Right atrium auricular region (tissue), 2 donors: ENCODE measurements around the gene MLH1. TPM values are rescaled to one million over a fixed set of nuclear protein-coding genes. Genes with fewer than 3 reads are reported as not detected.

Experiments
- DNase-seq: peaks from one replicate; pipeline ENCODE4 v3.0.0-alpha.2; 2019; ENCODE audit warnings: low spot score
- H3K27ac ChIP-seq, 2 donors: fragments of 200-600 bp; sonication (generic); 1 replicate in 1 of 2; 2 replicates in 1 of 2; pipeline ENCODE4 v1.5.1; 2016 to 2019
- H3K27me3 ChIP-seq, 2 donors: fragments of 200-600 bp; sonication (generic); one replicate each; pipeline versions ENCODE4 v1.5.1 to v1.6.0; 2017 to 2019
- H3K36me3 ChIP-seq: fragments of 200-600 bp; sonication (generic); one replicate; pipeline ENCODE4 v1.5.1; 2016
- H3K4me1 ChIP-seq, 2 donors: fragments of 200-600 bp; sonication (generic); one replicate each; pipeline versions ENCODE4 v1.5.1 to v1.6.0; 2017 to 2019
- H3K4me3 ChIP-seq, 2 donors: fragments of 200-600 bp; sonication (generic); 1 replicate in 1 of 2; 2 replicates in 1 of 2; pipeline ENCODE4 v1.5.1; 2017 to 2019; ENCODE audit warnings: mild to moderate bottlenecking in 1 of 2, moderate library complexity in 1 of 2
- H3K9me3 ChIP-seq, 2 donors: fragments of 200-600 bp; sonication (generic); one replicate each; pipeline ENCODE4 v1.5.1; 2019
- total RNA-seq, 2 donors: library from RNA; depleted of rRNA; stranded (reverse); fragments of >200 nt; gene quantifications; one replicate each; pipeline ENCODE4 v1.1.0, GENCODE V29; 2016
- TF ChIP-seq, protein P1 (sequence below), 2 donors: fragments of 200-600 bp; sonication (generic); IDR thresholded peaks; one replicate each; pipeline ENCODE4 v1.5.1; 2019; ENCODE audit warnings: antibody characterized with exemption in 2 of 2

The MLH1 gene
- total RNA-seq, 2 donors from 2014 or later = 36.0 to 37.8 TPM

- Histone ChIP-seq H3K4me3 (no peak overlapping the region), H3K36me3 (no peaks in the 10 kb centered on the region), H3K4me1 (peaks cover 0 to 9% of the 10 kb centered on the region in 2 donors), H3K27me3 (no peaks in the 10 kb centered on the region), H3K9me3 (no peaks in the 10 kb centered on the region), H3K27ac (no peak overlapping the region)
- no peak for DNase-seq
- TF ChIP-seq, protein P1, sequence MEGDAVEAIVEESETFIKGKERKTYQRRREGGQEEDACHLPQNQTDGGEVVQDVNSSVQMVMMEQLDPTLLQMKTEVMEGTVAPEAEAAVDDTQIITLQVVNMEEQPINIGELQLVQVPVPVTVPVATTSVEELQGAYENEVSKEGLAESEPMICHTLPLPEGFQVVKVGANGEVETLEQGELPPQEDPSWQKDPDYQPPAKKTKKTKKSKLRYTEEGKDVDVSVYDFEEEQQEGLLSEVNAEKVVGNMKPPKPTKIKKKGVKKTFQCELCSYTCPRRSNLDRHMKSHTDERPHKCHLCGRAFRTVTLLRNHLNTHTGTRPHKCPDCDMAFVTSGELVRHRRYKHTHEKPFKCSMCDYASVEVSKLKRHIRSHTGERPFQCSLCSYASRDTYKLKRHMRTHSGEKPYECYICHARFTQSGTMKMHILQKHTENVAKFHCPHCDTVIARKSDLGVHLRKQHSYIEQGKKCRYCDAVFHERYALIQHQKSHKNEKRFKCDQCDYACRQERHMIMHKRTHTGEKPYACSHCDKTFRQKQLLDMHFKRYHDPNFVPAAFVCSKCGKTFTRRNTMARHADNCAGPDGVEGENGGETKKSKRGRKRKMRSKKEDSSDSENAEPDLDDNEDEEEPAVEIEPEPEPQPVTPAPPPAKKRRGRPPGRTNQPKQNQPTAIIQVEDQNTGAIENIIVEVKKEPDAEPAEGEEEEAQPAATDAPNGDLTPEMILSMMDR (IDR thresholded peaks at IDR 0.05) = no peak
Measured at GRCh38 chr3:36954452-36955134, 38.7 kb upstream of the MLH1 start.

GRCh38 chr3:36956155-36956554 is 37.2 kb upstream of the MLH1 start:
- H3K36me3 ChIP-seq = no peaks in the 10 kb centered on the region
- no peak overlapping the region for H3K4me3 ChIP-seq
- TF ChIP-seq, protein P1 (IDR thresholded peaks at IDR 0.05) = no peak
- no peaks in the 10 kb centered on the region for H3K9me3 ChIP-seq
- no peaks in the 10 kb centered on the region for H3K27me3 ChIP-seq
- no peak for DNase-seq
- no peak overlapping the region for H3K27ac ChIP-seq
- H3K4me1 ChIP-seq = peaks cover 0 to 9% of the 10 kb centered on the region in 2 donors

GRCh38 chr3:36957063-36957462 is 36.3 kb upstream of the MLH1 start:
- H3K4me1 ChIP-seq = peaks cover 0 to 9% of the 10 kb centered on the region in 2 donors
- no peak overlapping the region for H3K27ac ChIP-seq
- DNase-seq = no peak
- no peaks in the 10 kb centered on the region for H3K27me3 ChIP-seq
- no peaks in the 10 kb centered on the region for H3K9me3 ChIP-seq
- no peaks in the 10 kb centered on the region for H3K36me3 ChIP-seq
- TF ChIP-seq, protein P1 (IDR thresholded peaks at IDR 0.05) = no peak
- H3K4me3 ChIP-seq = no peak overlapping the region

DNA sequence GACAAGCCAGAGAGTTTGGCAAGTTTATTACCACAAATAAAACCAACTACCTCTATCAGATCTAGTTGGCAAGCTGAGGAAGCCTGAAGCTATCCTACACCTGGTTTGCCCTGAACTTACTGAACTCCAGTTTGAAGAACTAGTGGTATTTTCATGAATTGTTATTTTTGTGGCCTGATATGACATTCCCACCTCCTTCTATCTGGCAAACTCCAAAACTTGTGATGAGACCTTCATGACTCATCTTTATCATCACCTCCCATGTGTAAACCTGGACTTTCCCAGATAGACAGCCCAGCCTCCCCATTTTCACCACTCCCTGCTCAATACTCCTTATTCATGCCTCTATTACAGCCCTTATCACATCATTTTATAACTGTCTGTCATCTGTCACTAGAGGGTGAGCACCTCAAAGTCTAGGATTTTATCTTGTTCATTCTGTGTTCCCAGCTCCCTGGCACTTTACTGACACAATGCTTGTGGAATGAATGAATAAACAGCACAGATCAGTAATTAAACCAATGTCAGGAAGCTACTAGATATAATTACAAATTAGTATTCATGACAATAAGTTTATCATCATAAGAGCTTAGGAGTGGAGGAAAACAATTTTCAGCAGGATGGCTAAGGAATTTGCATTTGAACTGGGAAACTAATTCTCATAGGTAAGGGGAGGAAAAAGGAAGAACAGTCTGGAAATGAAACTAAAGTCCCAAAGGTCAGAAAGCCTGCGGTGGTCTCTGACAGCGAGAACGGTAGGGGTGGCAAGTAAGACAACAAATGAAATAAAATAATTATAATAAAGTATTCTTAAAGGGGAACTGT is 35.2 kb upstream of the MLH1 start:
- H3K27ac ChIP-seq = peak overlapping the region in 1 of 2 donors; percentile 17
- no peaks in the 10 kb centered on the region for H3K27me3 ChIP-seq
- no peak for DNase-seq
- TF ChIP-seq, protein P1 (IDR thresholded peaks at IDR 0.05) = no peak
- no peaks in the 10 kb centered on the region for H3K36me3 ChIP-seq
- no peak overlapping the region for H3K4me3 ChIP-seq
- peaks cover 0 to 9% of the 10 kb centered on the region in 2 donors for H3K4me1 ChIP-seq
- H3K9me3 ChIP-seq = no peaks in the 10 kb centered on the region

DNA sequence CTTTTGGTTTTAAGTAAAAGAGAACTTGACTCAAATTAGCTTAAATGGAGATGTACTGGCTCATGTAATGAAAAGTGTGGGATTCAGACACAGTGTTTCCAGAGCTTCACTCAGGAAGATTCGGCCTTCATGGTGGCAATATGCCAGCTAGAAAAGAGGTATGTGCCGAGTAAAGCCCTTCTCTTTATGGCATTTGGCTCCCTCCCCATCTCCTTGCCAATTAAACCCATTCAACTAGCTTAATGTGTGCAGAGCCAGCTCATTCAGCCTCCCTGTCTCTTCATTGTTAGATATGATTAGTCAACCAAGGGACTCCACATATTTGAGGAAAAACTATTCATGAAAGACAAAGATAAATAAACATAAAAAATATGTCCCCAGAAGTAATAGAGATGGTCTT is 33.5 kb upstream of the MLH1 start:
- peaks cover 0 to 9% of the 10 kb centered on the region in 2 donors for H3K4me1 ChIP-seq
- no peaks in the 10 kb centered on the region for H3K27me3 ChIP-seq
- H3K4me3 ChIP-seq = no peak overlapping the region
- DNase-seq = no peak
- H3K36me3 ChIP-seq = no peaks in the 10 kb centered on the region
- H3K27ac ChIP-seq = no peak overlapping the region
- H3K9me3 ChIP-seq = no peaks in the 10 kb centered on the region
- TF ChIP-seq, protein P1 (IDR thresholded peaks at IDR 0.05) = no peak
